ENCODE data around the gene SMCO4.

SMCO4 gene

DNA sequence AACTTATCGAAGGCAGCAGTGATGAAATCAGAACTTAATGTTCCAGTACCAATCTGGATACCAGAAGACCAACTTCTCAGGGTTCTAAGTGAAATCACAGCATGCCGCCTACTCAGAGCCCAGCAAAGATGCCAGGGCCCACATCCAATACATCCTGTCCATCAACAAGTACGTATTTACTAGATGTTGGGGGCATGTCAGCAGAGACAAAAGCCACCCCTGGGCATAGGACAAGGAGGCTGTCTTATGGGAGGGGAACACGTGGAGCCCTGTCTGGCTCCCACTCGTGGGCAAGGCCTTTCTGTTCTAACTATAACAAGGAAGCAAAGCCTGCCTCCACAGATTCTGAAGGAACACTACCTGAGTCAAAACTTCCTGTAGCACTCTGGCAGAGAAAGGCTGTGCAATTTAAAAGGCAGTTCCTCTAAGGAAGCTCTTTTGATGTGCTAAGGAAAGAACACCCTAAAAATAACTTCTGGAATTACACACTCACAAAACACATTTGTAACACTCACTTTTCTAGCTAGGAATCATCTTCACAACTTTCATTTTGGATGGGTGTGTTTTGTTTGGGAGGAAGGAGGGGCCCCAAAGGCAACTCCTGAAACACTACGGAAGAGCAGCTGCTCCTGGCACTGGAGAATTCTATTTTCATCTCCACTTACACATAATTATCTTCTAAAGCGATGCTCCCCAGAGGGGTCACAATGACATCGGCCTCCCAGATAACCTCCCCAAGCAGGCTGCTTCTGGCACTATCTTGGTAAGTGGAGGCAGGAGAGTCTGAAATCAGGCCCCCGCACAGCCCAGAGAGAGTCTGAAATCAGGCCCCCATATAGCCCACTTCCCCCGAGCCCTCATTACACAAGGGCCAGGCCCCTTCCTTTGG, 14.2 kb downstream of the SMCO4 start:
- Mint-ChIP-seq H3K9me3 (no peaks in the 10 kb centered on the region), H3K27ac (peak overlapping the region; percentile 80 to 96 (median 83)), H3K4me3 (peak overlapping the region in 2 of 3 experiments; percentile 8 to 71), H3K27me3 (ENCODE audit: low read depth) (no peaks in the 10 kb centered on the region), H3K36me3 (ENCODE audit: low read depth) (no peaks in the 10 kb centered on the region), H3K4me1 (peaks cover 85% of the 10 kb centered on the region)
- TF ChIP-seq, protein P1, sequence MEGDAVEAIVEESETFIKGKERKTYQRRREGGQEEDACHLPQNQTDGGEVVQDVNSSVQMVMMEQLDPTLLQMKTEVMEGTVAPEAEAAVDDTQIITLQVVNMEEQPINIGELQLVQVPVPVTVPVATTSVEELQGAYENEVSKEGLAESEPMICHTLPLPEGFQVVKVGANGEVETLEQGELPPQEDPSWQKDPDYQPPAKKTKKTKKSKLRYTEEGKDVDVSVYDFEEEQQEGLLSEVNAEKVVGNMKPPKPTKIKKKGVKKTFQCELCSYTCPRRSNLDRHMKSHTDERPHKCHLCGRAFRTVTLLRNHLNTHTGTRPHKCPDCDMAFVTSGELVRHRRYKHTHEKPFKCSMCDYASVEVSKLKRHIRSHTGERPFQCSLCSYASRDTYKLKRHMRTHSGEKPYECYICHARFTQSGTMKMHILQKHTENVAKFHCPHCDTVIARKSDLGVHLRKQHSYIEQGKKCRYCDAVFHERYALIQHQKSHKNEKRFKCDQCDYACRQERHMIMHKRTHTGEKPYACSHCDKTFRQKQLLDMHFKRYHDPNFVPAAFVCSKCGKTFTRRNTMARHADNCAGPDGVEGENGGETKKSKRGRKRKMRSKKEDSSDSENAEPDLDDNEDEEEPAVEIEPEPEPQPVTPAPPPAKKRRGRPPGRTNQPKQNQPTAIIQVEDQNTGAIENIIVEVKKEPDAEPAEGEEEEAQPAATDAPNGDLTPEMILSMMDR (IDR thresholded peaks at IDR 0.05; ENCODE audit: unreplicated experiment in 3 of 3) = no peak

DNA sequence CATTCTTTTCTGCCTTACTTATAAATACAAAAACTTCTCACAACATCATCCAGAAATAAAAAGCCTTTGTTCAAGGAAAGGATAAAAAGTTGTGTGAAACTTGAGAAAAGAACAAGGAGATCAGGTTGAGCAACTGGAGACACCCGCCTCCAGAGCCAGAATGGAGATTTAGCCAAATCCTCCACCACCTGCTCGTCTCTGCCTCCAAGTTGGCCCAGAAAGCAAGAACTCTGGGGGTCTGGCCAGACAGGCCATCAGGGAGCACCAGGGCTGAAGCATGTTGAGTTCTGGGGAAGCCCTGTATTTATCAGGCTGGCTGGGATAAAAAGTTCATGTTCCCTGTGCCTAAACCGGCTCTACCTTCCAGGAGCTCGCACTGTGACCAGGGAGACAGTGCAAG, 14.9 kb downstream of the SMCO4 start:
- H3K9me3 Mint-ChIP-seq = no peaks in the 10 kb centered on the region
- peak overlapping the region in 2 of 3 experiments; percentile 17 to 60 for H3K4me3 Mint-ChIP-seq
- peak overlapping the region; percentile 80 to 96 (median 83) for H3K27ac Mint-ChIP-seq
- H3K36me3 Mint-ChIP-seq (ENCODE audit: low read depth) = no peaks in the 10 kb centered on the region
- TF ChIP-seq, protein P1 (IDR thresholded peaks at IDR 0.05; ENCODE audit: unreplicated experiment in 3 of 3) = no peak
- H3K4me1 Mint-ChIP-seq = peaks cover 90% of the 10 kb centered on the region
- H3K27me3 Mint-ChIP-seq (ENCODE audit: low read depth) = no peaks in the 10 kb centered on the region

DNA sequence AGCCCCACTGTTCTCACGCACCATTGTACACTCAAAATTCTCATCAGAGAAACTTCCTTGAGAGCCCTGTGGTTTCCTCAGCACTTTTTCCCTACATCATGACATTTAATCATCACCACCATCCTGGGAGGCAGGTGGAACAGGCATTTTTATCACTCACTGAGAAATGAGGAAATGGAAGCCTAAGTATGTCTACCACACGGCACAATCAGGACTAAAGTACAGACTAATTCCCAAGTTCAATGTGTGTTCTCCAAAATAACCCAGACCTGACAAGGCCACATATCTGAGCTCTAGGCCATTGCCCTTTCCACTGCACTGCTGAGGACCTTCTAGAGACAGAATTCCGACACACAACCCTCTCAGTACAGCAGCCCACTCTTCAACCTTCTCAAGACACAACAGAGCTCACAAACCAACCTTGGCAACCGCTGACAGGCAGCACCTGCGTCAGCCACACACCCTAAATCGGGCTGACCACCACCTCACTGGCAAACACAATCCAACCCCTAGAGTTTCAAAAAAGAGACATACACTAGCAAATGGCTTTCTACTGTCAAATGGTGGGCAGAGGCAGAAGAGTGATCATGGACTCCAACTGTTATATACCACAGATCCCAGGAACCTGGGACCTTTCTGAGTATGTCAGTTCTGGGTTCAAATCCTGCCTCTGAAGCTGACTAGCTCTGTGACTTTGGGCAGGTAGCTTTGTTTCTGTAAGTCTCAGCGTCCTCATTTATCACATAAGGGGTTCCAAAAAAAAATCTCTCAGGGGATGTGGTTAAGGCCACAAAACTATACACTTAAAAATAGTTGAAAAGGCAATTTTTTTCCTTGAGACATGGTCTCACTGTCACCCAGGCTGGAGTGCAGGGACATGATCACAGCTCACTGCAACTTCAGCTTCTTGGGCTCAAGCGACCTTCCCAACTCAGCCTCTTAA, 16.3 kb downstream of the SMCO4 start:
- Mint-ChIP-seq H3K4me3 (peak overlapping the region in 1 of 3 experiments; percentile 33), H3K36me3 (ENCODE audit: low read depth) (peaks cover 3% of the 10 kb centered on the region), H3K4me1 (peaks cover 89% of the 10 kb centered on the region), H3K9me3 (no peaks in the 10 kb centered on the region), H3K27ac (peak overlapping the region; percentile 30 to 94 (median 91)), H3K27me3 (ENCODE audit: low read depth) (no peaks in the 10 kb centered on the region)
- TF ChIP-seq, protein P1 (IDR thresholded peaks at IDR 0.05; ENCODE audit: unreplicated experiment in 3 of 3) = no peak

DNA sequence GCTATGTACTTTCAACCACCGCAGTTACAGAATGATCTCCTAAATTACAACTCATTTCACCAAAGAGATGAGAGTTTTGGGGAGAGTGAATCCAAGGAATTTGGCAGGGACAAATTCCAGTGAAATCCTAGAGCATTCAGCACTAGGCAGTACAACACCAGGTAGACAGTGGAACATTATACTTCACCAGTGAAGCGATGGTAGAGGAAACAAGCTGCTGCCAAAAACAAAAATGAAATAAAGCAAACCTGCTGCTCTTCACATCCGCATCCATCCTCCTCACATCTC, 16.9 kb downstream of the SMCO4 start:
- H3K9me3 Mint-ChIP-seq = no peaks in the 10 kb centered on the region
- peak overlapping the region; percentile 30 to 94 (median 91) for H3K27ac Mint-ChIP-seq
- no peaks in the 10 kb centered on the region for H3K27me3 Mint-ChIP-seq (ENCODE audit: low read depth)
- H3K4me3 Mint-ChIP-seq = no peak overlapping the region
- peaks cover 85% of the 10 kb centered on the region for H3K4me1 Mint-ChIP-seq
- TF ChIP-seq, protein P1 (IDR thresholded peaks at IDR 0.05; ENCODE audit: unreplicated experiment in 3 of 3) = no peak
- H3K36me3 Mint-ChIP-seq (ENCODE audit: low read depth) = peaks cover 3% of the 10 kb centered on the region

DNA sequence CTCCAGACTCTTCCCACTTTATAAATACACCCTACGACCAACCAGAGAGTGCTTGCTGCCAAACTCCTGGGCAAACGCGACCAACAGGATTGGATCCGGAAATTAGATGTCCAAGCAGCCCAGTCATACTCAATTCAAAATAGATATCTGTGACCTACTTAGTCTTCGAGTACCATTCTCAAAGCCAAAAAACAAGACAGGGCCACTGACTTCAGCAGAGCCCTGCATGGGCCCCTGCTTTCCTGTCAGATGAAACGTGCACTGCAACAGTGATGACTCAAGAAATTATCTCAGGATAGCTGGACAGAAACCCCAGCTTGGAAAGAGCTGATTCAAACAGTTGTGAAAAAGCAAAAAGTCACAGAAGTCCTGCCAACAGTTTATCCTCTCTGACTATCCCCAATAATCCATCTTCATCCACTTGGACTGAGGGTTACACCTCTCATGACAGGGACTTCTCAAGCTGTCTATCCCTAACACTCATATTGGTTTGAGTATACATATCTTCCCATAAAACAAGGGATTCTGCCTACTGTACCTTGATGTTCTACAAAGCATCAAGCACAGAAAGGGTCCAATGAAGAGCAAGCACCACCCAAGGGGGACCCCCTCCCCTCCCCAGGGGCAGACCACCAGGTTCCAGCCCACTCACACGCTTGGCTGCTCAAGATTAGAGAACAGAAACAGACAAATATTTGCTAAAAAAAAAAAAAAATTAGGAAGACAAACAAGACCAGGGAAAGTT, 17.4 kb downstream of the SMCO4 start:
- no peaks in the 10 kb centered on the region for H3K27me3 Mint-ChIP-seq (ENCODE audit: low read depth)
- peaks cover 85% of the 10 kb centered on the region for H3K4me1 Mint-ChIP-seq
- H3K9me3 Mint-ChIP-seq = no peaks in the 10 kb centered on the region
- H3K36me3 Mint-ChIP-seq (ENCODE audit: low read depth) = peaks cover 3% of the 10 kb centered on the region
- TF ChIP-seq, protein P1 (IDR thresholded peaks at IDR 0.05; ENCODE audit: unreplicated experiment in 3 of 3) = no peak
- H3K4me3 Mint-ChIP-seq = peak overlapping the region in 1 of 3 experiments; percentile 42
- H3K27ac Mint-ChIP-seq = peak overlapping the region in 2 of 3 experiments; percentile 91 to 94
